ENCODE measurements around the gene FBXL4.

Gene FBXL4

DNA sequence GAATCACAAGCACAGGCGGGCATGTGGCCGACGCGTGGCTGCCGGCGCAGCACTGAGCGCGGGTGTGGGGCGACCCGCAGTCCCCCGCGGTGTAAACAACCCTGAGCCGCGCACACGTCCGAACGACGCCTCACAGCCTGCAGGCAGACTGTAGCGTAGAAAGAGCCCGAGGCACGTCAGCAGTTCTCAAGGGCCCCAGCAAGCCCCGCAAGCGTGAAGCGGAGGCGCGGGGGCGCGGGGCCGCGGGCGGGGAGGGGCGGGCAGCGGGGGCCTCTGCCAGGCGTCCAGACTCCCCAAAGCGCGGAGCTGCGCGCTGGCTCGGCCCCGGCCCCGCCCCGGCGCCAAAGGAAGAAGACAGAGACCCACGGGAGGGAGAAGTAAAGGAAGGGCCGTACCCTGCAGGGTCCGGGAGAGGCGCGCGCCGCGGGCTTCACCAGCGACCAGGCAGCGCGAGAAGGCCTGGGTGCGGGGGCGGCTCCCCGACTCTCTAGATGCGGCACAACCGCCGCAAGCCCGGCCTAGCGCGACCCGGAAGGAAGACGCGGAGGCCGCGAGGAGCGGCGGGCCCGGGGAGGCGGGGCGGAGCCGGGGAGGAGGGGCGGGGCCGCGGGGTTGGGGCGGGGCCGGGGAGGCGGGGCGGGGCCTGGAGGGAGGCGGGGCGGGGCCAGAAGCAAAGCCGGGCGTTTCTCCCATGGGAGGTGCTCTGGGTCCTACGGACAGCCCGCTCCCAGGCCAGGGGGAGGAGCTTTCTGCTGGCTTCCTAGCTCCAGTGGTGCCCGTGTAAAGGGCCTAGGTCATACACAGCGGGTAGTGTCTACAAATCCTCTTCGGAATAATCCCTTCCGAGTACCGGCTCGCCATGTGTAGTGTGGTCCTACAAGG lies at the start of gene FBXL4:
FBXL4 (minus strand) TSS at position 536 of the 882 bp plus-strand sequence. CDS start 20,958 bp downstream, outside the sequence.
- Histone ChIP-seq H3K4me3 (ENCODE audit: low read depth in 1 of 2, low read length in 1 of 2) (peak within 1 kb of the TSS; percentile 81 to 84), H3K27ac (peak within 1 kb of the TSS; percentile 88), H3K27me3 (no peaks in the 10 kb centered on the region), H3K9me3 (no peaks in the 10 kb centered on the region), H3K36me3 (no peaks in the 10 kb centered on the region), H3K4me1 (ENCODE audit: control insufficient read depth in 1 of 2, insufficient read depth in 1 of 2, low read depth in 1 of 2, low read length in 1 of 2) (peaks cover 13 to 18% of the 10 kb centered on the region in 2 experiments)
- TF ChIP-seq, protein P1, sequence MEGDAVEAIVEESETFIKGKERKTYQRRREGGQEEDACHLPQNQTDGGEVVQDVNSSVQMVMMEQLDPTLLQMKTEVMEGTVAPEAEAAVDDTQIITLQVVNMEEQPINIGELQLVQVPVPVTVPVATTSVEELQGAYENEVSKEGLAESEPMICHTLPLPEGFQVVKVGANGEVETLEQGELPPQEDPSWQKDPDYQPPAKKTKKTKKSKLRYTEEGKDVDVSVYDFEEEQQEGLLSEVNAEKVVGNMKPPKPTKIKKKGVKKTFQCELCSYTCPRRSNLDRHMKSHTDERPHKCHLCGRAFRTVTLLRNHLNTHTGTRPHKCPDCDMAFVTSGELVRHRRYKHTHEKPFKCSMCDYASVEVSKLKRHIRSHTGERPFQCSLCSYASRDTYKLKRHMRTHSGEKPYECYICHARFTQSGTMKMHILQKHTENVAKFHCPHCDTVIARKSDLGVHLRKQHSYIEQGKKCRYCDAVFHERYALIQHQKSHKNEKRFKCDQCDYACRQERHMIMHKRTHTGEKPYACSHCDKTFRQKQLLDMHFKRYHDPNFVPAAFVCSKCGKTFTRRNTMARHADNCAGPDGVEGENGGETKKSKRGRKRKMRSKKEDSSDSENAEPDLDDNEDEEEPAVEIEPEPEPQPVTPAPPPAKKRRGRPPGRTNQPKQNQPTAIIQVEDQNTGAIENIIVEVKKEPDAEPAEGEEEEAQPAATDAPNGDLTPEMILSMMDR (IDR thresholded peaks at IDR 0.05), result peak; percentile 21

- no peaks in the 10 kb centered on the region for H3K36me3 ChIP-seq
- TF ChIP-seq, protein P1 (IDR thresholded peaks at IDR 0.05), result no peak
- no peaks in the 10 kb centered on the region for H3K4me1 ChIP-seq (ENCODE audit: control insufficient read depth in 1 of 2, insufficient read depth in 1 of 2, low read depth in 1 of 2, low read length in 1 of 2)
- H3K27me3 ChIP-seq, result no peaks in the 10 kb centered on the region
- H3K27ac ChIP-seq, result no peak overlapping the region
- no peaks in the 10 kb centered on the region for H3K9me3 ChIP-seq
- H3K4me3 ChIP-seq (ENCODE audit: low read depth in 1 of 2, low read length in 1 of 2), result no peak overlapping the region
These were observed 47.4 kb upstream of the FBXL4 start for GRCh38 chr6:98995116-98995515.

DNA sequence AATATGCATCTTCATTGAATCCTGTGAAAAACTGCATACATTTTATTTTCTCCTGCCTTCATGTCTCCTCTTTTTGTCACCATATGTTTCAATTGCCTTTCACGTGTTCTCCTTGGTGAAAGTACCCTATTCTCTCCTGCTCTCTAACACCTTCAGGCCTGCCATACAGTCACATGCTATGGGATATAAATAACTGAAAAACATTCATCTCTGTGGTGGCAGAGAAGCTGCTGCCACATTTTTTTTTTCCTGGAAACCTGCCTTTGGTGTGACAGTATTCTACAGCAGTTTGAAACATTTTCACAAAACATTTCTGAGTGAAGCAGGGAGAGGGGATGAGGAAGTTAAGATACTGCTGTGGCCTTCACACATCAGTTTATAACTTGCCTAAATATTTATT lies 44.8 kb upstream of the FBXL4 start:
- TF ChIP-seq, protein P1 (IDR thresholded peaks at IDR 0.05), result no peak
- no peak overlapping the region for H3K4me3 ChIP-seq (ENCODE audit: low read depth in 1 of 2, low read length in 1 of 2)

DNA sequence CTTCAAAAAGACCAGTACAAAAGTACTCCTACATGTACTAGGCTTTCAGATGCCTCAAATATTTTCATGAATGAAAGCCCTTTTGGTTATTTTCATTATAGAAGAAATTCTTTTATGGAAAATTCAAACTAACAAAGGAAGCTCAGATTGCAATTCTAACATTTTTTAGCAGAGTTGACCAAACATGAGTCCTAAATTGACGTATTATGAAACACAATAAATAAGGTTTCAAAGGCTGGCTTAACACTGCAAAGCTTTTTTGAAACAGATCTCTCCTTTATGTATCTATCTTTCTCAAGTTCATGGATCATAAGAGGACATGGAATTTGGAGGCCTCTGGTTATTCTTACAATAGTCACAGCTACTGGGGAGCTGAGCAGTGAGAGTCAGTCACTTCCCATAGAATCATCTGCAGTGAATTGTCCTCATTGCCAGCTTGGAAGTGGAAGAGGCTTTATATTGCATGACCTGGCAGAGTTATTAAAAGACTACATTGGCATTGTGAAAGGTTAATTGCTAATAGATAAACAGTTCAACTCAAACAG lies 38.4 kb upstream of the FBXL4 start:
- Histone ChIP-seq H3K4me1 (ENCODE audit: control insufficient read depth in 1 of 2, insufficient read depth in 1 of 2, low read depth in 1 of 2, low read length in 1 of 2) (no peaks in the 10 kb centered on the region), H3K4me3 (ENCODE audit: low read depth in 1 of 2, low read length in 1 of 2) (no peak overlapping the region), H3K36me3 (no peaks in the 10 kb centered on the region), H3K27ac (no peak overlapping the region), H3K9me3 (no peaks in the 10 kb centered on the region), H3K27me3 (no peaks in the 10 kb centered on the region)
- TF ChIP-seq, protein P1 (IDR thresholded peaks at IDR 0.05), result no peak

More for the DNA sequence above, 44.8 kb upstream of the FBXL4 start:
- H3K27me3 ChIP-seq, result no peaks in the 10 kb centered on the region
- no peaks in the 10 kb centered on the region for H3K9me3 ChIP-seq
- H3K36me3 ChIP-seq, result no peaks in the 10 kb centered on the region
- H3K4me1 ChIP-seq (ENCODE audit: control insufficient read depth in 1 of 2, insufficient read depth in 1 of 2, low read depth in 1 of 2, low read length in 1 of 2), result no peaks in the 10 kb centered on the region
- no peak overlapping the region for H3K27ac ChIP-seq

DNA sequence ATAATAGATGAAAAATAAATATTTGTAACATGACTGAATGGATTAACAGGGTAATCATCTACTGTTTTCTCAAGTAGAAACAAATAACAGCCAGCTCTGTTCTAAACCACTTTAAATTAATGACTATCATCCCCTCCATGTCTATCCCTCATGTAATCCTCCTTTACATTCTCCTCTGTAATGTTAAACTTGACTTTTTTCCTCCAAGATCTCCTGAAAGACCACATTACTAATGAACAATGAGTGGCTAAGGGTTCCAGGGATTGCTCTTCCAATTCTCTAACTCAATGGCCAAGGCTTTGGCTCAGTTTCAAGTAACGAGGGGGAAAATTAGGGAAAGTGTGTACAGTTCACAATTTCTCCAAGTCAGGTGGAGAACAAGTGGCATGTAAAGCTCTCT lies 37.6 kb upstream of the FBXL4 start:
- TF ChIP-seq, protein P1 (IDR thresholded peaks at IDR 0.05), result no peak
- Histone ChIP-seq H3K4me3 (ENCODE audit: low read depth in 1 of 2, low read length in 1 of 2) (no peak overlapping the region), H3K36me3 (no peaks in the 10 kb centered on the region), H3K4me1 (ENCODE audit: control insufficient read depth in 1 of 2, insufficient read depth in 1 of 2, low read depth in 1 of 2, low read length in 1 of 2) (no peaks in the 10 kb centered on the region), H3K9me3 (no peaks in the 10 kb centered on the region), H3K27ac (no peak overlapping the region), H3K27me3 (no peaks in the 10 kb centered on the region)
